ENCODE measurements around the gene AFAP1L2.

GRCh38 chr10:114363745-114364454, 40.4 kb downstream of the AFAP1L2 start:
- no peak for TF ChIP-seq POLR2A (IDR thresholded peaks at IDR 0.05)
- no peak for TF ChIP-seq CTCF (IDR thresholded peaks at IDR 0.05)

All from Peyer's patch (tissue), 4 donors.